D721Med (cell line): ENCODE measurements around the gene CAPRIN1.
"Not testable (repeated sequence)": the region's sequence is repeated elsewhere in the genome, so short reads cannot be mapped to it uniquely, and the experiment has no call there.

Source experiments
- DNase-seq: peaks from one replicate; pipeline ENCODE4 v3.0.0; 2011; ENCODE audit warnings: low spot score; ENCODE audit not compliant: insufficient read length
- FAIRE-seq: peaks from 2 replicates; lab custom pipeline; 2011; peaks lifted over from hg19 to GRCh38; lab: Jason Lieb, UNC
- TF ChIP-seq, protein P1 (sequence below): IDR thresholded peaks from 2 replicates; pipeline ENCODE4 v1.5.1; 2012; ENCODE audit warnings: mild to moderate bottlenecking, control low read depth; ENCODE audit not compliant: insufficient read depth; ENCODE audit errors: missing control alignments

Gene CAPRIN1

GRCh38 chr11:34050581-34051348 is 766 bp upstream of the CAPRIN1 start:
- no peak for FAIRE-seq
- DNase-seq, result no peak

GRCh38 chr11:34052036-34052607 is 591 bp downstream of the CAPRIN1 start:
- DNase-seq, result peak; percentile 80
- FAIRE-seq, result no peak
- TF ChIP-seq, protein P1, sequence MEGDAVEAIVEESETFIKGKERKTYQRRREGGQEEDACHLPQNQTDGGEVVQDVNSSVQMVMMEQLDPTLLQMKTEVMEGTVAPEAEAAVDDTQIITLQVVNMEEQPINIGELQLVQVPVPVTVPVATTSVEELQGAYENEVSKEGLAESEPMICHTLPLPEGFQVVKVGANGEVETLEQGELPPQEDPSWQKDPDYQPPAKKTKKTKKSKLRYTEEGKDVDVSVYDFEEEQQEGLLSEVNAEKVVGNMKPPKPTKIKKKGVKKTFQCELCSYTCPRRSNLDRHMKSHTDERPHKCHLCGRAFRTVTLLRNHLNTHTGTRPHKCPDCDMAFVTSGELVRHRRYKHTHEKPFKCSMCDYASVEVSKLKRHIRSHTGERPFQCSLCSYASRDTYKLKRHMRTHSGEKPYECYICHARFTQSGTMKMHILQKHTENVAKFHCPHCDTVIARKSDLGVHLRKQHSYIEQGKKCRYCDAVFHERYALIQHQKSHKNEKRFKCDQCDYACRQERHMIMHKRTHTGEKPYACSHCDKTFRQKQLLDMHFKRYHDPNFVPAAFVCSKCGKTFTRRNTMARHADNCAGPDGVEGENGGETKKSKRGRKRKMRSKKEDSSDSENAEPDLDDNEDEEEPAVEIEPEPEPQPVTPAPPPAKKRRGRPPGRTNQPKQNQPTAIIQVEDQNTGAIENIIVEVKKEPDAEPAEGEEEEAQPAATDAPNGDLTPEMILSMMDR, result no peak

More at GRCh38 chr11:34050581-34051348, 766 bp upstream of the CAPRIN1 start:
- TF ChIP-seq, protein P1, result no peak

DNA sequence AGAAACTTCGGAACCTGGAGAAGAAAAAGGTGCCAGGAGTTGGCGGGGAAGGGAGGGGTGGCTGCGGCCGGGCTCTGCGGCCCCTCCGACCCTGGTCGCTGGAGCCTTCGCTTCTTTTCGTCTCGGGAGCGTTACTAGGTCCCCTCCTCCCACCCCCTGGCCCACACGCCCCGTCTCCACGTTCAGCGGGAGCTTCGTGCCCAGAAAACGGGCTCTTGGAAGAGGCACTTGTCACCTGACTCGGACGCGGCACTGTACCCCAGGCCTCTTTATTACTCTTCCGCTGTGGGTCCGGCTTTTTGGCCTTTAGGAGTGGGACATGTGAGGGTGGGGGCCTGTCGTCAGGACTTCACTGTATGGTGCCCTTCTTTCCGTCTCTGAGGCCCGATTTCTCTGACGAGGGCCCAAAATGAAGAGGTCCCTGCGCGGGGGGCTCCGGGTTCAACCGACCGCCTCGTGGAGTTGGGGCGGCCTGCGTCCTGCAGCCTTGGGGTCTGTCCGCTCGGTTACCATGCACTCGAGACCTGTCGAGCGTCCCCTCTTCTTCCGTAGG is 1.2 kb downstream of the CAPRIN1 start:
- DNase-seq (no peak), FAIRE-seq (no peak)
- TF ChIP-seq, protein P1, result no peak

DNA sequence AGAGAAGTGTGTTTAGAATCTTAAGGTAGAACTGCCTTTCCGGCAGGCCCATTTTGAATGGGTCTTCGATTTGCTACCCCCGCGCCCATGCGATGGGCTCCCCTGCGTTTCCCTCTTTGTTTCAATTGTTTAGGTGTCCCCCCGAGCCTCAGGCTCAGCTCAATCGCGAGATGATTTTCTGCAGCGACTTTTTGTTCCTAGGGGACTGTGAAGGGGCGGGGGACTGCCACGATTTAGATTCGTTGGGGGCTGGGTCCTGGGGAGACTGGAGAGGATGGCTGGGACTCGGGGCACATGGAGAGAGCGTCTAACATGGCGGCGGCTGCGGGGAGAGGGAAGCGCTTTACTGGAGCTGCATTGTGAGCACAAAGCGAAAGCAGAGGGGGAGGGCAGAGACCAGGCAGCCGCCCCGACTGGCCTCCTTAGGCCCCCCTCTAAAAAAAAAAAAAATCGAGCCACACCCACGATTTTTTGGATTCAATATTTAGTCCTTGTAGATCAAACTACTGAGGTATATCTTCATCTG is 1.7 kb downstream of the CAPRIN1 start:
- DNase-seq (no peak), FAIRE-seq (no peak)
- TF ChIP-seq, protein P1, result no peak

- DNase-seq, FAIRE-seq: not testable (repeated sequence)
Observed at GRCh38 chr11:34054351-34054750, 2.8 kb downstream of the CAPRIN1 start.

DNA sequence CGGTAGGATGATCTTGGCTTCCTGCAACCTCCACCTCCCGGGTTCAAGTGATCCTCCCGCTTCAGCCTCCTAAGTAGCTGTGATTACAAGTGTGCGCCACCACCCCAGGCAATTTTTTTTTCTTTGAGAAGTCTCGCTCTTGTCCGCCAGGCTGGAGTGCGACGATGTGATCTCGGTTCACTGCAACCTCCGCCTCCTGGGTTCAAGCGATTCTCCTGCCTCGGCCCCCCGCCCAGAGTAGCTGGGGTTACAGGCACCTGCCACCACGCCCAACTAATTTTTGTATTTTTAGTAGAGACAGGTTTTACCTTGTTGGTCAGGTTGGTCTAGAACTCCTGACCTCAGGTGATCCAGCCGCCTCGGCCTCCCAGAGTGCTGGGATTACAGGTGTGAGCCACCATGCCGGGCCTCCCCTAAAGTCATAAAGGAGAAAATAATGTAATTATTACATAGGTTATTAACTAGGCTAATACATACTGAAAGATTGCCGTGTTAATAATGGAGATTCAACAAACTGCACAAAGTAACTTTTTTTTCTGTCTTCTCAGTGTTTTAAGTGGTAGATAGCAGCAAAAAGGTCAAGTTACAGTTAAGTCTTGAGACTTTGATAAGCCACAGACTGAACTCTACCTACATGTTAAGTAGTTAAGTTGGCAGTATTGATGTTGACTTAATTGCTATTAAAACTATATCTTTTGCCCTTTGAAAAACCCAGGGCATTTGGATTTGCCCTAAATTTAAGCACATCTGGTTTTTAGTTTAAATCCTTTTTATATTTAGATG is 3.9 kb downstream of the CAPRIN1 start:
- DNase-seq (no peak), FAIRE-seq (no peak)
- TF ChIP-seq, protein P1, result no peak

DNA sequence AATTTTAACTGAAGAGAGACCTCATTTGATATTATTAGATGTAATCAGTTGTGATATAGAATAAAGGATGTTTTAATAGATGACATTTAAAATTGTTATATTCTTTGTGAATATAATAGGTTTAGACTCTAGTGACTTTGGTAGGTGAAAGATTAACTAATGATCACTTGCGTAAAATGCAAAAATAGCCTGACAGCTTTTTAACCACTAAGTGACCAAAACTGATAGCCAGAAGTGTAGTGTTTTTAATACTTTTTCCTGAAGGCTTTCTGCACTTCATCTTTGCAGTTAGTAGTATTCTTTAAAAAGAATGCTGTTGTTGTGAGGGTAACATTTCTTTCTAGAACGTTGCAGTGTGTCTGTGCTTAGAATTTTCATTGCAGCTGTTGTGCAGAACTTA is 5.1 kb downstream of the CAPRIN1 start:
- FAIRE-seq (no peak), DNase-seq (no peak)
- TF ChIP-seq, protein P1, result no peak
